HG02981 (cell line): ENCODE data around the gene TMEM44.
"Not testable (repeated sequence)": the region's sequence is repeated elsewhere in the genome, so short reads cannot be mapped to it uniquely, and the experiment has no call there.

Source experiments
- ATAC-seq: cut with Tn5 transposase; IDR thresholded peaks from one replicate; pipeline ENCODE4 v1.9.1; 2021; ENCODE audit warnings: mild to moderate bottlenecking, moderate library complexity; ENCODE audit not compliant: unreplicated experiment

The TMEM44 gene

DNA sequence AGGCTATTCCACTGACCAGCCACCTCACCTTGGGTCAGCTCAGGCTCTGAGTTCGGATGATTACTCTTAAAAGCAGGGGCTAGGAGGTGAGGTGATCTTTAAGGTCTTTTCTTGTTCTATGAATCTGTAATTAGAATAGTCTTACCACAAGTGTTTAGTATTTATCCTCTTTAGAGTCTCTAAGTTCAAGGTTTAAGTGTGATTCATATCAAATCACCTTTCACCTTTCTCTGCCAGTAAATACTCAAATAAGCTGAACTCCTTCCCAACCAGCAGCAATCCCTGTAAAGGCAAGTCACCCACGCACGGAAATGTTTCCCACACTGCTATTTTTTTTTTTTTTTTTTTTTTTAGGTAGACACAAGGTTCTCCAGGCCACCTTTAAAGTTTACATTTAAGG is 14.5 kb upstream of the TMEM44 start:
- ATAC-seq: no peak

DNA sequence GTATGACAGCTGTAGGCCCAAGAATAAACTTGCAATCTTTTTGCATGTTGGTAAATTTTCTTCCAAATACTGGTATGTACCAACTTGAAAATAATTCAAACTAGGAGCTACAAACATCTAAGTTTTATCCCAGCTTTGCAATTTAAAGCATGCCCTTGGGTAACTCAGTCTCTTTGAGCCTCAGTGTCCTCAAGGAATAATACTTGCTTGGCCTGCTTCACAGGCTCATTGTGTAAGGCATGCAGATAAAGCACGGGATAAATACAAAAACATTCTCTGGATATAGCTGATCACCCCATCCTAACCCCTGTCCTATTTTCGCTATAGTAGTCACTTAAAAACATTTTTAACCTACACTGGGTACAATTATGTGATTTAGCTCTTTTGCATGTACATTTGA is 9.6 kb upstream of the TMEM44 start:
- ATAC-seq: no peak

DNA sequence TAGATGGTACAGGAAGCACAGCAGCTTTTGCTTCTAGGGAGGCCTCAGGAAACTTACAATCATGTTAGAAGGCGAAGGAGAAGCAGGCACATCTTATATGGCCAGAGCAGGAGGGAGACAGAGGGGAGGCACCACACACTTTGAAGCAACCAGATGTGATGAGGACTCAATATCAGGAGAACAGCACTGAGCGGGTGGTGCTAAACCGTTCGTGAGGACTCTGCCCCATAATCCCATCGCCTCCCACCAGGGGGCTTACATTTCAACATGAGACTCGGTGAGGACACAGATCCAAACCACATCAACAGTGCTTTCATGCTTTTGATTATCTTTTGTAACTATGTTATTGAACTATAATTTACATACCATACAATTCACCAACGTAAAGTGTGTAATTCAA is 7.6 kb upstream of the TMEM44 start:
- no peak for ATAC-seq

DNA sequence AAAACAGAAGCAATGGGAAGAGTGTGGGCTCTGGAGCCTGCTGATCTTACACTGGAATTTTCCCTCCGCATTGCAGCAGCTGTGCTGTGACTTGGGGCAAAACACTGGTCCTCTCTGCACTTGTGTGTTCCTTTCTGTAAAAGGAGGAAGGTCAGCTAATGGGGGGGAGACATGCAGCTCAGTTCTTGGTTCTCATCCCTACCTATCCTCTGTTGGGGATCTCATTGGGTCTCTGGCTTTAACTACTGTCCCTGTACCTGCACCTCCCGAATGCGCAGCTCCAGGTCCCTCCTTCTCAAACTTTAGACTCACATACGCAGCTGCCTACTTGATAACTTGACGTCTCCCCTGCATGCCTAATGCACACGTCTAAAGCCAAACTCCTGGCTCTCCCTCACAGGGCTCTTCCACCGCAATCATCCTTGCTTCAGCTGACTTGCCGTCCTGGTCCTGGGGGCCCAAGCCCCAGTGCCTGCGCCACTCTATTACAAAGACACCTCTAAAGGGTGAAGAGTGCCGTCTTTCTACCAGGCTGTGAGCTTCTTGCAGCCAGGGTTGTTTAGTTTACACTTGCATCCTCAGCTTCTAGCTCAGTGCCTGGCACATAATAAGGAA is 5.9 kb upstream of the TMEM44 start:
- ATAC-seq: no peak

DNA sequence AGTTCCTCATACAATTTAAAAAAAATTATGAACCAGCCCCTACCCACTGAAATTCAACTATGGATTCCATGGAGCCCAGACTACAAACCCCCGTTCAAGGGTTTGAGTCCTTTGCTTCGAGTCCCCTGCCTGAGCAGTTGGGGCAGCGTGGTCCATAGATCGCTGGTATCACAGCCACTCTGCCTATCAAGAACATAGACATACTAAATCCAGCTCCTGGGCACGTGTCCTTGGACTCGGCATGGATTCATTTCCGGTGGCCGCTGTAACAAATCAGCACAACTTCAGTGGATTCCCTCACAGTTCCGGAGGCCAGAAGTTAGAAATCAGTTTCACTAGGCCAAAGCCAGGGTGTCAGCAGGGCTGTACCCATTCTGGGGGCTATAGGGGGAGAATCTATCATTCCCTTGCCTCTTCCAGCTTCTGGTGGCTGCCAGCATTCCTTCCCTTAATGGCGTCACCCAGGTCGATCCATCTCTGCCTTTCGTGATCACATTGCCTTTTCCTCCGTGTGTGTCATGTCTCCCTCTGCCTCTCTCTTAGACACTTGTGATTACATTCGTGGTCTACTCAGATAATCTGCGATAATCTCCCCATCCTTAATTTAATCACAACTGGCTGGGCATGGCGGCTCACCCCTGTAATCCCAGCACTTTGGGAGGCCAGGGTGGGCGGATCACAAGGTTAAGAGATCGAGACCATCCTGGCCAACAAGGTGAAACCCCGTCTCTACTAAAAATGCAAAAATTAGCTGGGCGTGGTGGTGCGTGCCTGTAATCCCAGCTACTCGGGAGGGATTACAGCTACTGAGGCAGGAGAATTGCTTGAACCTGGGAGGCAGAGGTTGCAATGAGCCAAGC is 4.6 kb upstream of the TMEM44 start:
- ATAC-seq: no peak

DNA sequence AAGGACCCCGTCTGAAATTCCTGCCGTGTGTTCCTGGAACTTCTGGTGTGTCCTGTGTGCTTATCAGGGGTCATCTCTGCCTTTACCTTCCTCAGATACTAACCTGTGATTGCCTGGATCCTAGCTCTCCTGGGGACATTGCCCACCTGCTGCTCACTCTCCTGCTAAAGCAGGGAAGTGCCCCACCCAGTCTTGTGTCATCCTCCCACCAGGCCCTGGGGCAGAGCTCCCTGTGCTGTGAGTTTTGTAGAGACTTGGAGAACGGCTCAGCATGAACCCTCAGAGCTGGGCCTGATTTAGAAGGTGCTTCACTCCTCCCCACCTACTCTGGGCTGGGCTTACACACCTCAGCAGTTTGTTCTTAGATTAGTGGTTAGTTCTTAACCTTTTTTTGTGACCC is 3.8 kb upstream of the TMEM44 start:
- no peak for ATAC-seq

DNA sequence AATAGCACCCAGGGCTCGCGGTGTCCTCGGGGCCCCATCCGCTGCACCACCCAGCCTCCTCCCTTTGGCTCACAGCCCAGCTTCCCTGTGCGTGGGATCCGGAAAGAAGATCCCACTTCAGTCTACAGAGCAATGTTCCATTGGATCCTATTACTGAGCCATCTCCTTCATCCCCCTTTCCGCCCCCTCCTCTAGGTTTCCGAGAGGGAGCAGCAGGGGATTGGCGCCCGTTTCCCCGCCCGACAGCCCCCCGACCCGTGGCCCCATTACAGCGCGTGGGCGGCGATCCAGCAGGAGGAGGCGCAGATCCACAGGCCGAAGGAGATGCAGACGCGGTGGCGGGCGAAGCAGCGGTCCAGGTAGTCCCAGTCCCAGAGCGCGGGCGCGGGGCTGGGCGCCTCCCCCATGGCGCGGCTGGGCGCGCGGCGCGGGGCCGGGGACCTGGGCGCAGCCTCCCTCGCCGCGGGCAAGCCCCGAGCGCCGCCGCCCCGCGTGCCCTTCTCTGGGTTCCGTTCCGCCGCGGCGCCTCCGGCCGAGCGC is 340 bp downstream of the TMEM44 start:
- peak; percentile 46 for ATAC-seq

DNA sequence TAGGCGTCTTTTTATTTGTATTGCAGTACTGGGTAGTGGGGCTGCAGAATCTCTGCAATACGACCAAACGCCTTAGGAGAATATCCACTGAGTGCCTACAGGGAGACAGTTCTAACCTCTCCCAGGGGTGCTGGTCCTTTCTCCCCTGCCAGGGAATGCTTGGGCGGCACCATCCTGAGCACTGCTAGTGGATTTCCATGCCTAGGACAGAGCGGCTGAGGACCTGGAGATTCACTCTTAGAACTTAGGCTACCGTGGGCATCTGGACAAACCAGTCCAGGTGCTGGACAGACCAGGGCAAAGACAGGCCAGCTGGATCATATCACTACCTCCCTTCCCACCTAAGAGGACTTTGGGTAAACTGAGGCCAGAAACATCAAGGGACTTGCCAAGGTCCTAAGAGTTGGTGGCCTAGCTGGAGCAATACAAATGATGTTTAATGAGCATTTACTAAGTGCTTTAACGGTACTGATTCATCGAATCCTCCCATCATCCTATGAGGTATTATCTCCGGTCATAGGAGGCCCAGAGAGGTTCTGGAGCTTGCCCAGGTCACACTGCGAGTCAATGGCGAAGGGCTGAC is 902 bp downstream of the TMEM44 start:
- no peak for ATAC-seq

DNA sequence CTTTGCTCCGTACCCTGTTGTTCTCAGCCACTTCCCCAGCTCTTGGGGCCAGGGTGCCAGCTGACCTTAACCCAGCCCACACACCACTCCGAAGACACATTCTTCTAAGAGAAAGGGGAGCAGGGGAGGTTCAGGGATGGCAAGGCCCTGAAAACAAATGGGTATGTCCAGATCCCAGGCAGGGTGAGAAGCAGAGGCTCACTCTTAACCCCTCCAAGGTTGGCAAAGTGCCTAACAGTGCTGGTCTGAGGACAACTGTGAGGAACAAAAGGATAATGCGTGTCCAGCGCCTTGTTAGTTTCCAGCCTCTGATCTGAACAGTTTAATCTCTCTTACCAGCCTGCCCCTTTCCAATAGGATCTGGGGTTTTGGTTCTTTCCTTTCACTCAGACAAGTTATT is 1.5 kb downstream of the TMEM44 start:
- no peak for ATAC-seq

DNA sequence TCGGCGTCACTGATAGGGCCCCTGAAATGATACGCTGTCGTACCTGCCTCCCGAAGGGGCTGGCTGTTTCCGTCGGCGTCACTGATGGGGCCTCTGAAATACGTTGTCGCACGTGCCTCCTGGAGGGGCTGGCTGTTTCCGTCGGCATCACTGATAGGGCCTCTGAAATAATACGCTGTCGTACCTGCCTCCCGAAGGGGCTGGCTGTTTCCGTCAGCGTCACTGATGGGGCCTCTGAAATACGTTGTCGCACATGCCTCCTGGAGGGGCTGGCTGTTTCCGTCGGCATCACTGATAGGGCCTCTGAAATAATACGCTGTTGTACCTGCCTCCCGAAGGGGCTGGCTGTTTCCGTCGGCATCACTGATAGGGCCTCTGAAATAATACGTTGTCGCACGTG is 2.5 kb downstream of the TMEM44 start:
- ATAC-seq: not testable (repeated sequence)

DNA sequence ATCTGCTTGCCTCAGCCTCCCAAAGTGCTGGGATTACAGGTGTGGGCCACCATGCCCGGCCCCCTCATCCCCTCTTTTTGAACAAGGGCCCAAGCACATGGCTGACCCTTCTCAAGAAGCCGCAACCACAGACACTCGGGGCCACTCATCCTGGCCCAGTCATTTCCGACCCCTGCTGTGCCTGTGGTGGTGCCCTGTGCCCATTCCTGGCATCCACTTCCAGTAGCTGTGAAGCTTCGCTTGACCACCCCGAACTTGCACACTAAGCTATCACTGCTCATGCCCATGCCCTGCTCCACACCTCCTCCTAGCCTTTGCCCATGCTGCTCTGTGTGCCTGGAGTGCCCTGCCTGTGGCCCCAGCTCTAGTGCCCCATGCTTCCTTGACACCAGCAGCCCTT is 8.3 kb downstream of the TMEM44 start:
- no peak for ATAC-seq

DNA sequence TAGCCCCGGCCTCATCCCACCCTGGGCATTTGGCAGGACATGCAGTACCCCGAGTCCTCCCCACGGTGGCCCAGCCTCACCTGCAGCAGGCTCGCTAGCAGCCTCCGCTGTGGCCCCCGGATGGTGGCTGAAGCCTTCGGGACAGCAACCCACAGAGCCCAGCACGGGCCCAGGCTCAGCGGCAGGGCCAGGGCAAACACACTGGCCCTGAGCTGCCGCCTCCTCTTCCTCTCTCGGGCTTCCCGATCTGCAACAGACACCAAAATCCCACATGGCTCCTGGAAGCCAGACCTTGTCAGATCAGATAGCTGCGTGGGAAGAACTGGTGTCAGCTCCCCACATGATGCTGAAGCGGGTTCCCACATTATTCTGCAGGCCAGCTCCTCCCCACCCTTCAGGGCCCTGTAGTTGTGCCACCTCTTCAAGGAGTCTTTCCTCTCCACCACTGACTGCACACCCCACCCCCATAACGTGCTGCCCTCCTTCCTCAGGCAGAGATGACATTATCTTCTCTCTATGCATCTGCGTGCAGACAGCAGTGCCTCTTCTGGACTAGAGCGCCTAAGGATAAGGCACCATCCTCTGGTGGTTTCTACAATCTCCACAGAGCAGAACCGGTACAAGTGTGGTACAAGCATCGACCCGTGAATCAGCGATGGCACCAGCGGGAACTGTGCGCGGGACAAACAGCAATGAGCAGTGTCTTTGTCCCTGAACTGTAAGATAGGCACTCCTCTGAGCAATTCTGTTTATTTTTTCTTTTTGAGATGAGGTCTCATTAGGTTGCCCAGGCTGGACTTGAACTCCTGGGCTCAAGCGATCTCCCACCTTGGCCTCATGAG is 9.5 kb downstream of the TMEM44 start:
- ATAC-seq: no peak

DNA sequence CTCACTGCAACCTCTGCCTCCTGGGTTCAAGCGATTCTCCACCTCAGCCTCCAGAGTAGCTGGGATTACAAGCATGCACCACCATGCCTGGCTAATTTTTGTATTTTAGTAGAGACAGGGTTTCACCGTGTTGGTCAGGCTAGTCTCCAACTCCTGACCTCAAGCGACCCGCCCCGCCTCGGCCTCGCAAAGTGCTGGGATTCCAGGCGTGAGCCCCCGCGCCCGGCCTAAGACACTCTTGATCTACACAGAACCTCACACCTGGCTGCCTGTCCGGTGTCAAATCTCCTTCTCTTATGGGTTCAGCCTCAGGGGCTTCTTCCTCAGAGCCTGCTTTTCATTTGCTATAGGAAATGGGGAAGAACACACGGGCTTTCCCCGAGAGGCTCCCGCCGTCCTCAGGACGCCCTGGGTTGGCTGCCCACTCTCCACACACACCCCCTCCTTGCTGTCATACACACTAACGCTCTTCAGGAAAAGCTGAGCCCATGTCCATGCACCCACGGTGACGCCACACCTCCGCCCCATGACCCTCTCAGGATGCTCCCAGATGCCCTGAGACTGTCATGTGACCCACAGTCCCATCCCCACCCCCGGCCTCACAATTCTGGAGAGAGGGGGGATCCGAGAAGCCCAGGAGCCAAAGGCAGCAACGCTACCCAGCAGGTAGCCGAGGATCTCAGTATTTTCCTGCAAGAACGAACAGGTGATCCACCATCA is 10.4 kb downstream of the TMEM44 start:
- no peak for ATAC-seq

DNA sequence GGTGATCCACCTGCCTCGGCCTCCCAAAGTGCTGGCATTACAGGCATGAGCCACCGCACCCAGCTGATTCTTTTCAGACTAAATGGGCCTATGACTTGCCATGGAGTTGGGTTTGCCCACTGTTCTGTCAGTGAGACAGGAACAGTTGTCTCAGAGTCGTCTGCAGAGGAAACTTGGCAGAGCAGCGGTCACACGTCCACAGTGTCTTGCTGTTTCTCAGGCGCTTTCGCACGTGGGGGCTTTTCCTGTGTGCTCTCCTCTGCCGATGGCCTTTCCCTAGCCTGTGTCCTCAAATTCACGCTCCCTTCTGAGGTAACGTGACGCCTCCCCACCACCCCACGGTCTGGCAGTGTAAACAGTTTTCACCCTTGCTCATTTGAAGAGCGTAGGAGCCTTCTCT is 11.3 kb downstream of the TMEM44 start:
- no peak for ATAC-seq

DNA sequence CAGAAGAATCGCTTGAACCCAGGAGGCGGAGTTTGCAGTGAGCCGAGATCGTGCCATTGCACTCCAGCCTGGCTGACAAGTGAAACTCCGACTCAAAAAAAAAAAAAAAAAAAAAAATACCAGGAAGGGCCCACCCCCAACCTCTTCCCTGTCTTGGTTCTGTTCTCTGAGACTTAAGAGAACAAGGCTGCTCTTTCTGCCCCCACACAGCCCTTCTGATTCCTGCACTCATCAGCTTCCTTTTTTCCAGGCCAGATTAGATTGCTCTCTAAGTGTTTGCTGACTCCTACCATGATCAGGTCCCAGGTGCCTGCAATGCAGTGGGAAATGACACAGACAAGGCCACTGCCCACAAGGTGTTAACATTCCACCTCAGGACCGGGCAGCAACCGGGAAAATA is 13.0 kb downstream of the TMEM44 start:
- no peak for ATAC-seq

DNA sequence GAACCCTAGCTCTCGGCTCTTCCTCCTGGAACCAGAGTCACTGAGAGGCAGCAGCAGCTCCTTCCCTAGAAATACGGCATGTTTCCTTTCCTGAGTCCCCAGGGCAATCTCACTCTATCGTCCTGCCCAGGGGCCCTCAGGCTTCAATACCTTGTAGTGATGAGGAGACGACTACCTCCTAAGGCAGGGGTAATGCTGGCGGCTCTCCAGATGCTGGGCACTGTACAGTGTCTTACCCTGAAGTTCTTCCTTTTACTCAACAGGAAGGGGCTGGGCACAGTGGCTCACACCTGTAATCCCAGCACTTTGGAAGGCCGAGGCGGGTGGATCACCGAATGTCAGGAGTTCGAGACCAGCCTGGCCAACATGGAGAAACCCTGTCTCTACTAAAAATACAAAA is 13.5 kb downstream of the TMEM44 start:
- ATAC-seq: no peak

DNA sequence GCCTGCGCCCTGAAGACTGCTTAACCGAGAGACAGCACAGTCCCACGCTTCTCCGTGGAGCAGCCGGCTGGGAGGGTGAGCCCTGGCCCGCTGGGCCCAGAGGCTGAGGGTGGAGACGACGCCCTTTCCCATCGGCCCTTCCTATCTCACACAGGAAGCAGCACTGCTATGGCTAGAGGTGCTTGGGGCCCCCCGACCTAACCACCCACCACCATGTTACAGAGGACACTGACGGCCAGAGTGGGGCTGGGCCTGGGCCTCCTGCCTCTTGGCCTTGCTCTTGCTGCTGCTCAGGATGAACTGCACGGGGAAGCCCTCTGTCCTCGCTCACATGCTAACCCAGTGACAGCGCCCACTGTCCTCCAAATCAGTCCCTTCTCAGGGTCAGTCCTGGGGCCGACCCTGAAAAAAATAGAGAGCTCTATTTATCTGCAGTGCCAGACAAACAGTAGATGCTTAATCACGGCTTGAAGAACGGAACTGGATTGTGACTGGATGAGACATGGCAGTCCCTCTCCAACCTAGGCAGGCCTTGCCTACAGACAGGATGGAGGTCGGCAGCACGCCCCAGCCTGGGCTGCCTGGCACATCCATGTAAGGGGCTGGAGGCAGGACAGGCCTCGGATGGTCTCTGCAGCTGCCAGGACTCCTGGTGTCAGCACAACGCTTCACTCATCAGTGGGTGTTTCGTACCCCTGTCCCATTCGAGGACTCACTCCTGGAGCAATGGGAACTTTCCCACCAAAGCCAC is 14.2 kb downstream of the TMEM44 start:
- no peak for ATAC-seq

DNA sequence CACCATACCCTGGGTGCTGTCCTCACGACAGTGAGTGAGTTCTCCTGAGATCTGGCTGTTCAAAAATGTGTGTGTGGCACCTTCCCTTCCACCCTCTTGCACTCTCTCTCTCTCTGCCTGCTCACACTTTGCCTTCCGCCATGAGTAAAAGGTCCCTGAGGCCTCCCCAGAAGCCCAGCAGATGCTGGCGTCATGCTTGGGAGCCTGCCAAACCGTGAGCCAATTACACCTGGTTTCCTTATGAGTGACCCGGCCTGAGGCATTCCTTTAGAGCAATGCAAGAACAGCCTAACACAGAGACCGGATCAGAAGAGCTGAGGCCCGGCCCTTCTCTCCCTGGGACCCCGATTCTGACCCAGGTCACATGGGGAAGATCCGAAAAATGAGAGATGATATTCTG is 15.4 kb downstream of the TMEM44 start:
- ATAC-seq: no peak

DNA sequence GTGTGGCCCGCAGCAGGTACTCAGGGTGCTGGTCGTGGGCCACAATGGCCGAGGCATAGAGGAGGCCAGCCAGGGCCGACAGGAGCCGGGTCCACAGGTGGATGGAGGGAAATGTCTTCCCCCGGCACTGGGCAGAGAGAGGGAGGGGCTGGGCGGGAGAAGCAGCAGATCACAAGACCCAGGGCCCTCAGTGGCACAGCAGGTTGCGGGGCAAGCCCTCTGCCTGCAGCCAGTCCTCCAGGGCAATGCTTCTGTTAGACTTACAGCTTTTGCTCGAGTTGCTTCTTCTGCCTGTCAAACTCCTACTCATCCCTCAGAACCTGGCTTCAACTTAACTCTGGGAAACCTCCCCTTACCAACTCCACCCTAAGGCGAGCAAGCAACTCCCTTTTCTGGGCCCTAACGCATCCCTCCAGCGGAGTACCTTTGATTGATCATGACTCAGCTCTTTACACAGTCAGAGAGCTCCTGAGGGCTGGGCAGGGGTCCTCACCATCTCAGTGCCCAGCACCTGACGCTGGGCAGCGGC is 16.0 kb downstream of the TMEM44 start:
- ATAC-seq: no peak

DNA sequence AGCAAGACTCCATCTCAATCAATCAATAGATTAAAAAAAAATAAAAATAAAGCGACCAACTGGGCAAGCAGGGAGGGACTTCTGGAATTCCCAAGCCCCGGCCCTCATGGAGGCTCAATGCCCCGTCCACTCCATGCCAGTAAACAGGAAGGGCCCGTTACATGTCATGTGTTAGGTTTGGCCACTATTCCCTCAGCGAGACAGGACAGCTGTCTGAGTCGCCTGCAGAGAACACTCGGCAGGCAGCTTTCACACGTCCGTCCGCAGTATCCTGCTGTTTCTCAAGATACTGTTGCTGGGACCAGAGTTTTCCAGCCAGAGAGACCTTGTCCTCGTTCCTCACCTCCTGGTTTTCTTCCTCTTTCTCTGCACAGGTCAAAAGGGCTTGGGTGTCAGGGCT is 18.0 kb downstream of the TMEM44 start:
- no peak for ATAC-seq
